OCI-LY1 (cell line): Measurements from ENCODE around the gene AGBL1.

Experiments
- H2AFZ ChIP-seq: fragments of 200-600 bp; sonication (generic), shearing (Covaris generic); 2 replicates; pipeline ENCODE4 v1.6.0; 2014; ENCODE audit warnings: antibody characterized with exemption, mild to moderate bottlenecking, low read length
- H3F3A ChIP-seq: fragments of 200-600 bp; sonication (generic), shearing (Covaris generic); 2 replicates; pipeline ENCODE4 v1.6.0; 2014; ENCODE audit warnings: mild to moderate bottlenecking, antibody characterized with exemption, low read length, moderate library complexity; ENCODE audit not compliant: insufficient read depth
- H3K27ac ChIP-seq: fragments of 200-600 bp; sonication (generic); 2 replicates; pipeline ENCODE4 v1.5.1; 2014; ENCODE audit warnings: low read length, mixed run types, mild to moderate bottlenecking, low read depth; ENCODE audit not compliant: poor library complexity, severe bottlenecking
- H3K27me3 ChIP-seq: fragments of 200-600 bp; sonication (generic); 2 replicates; pipeline ENCODE4 v1.6.0; 2014; ENCODE audit warnings: antibody characterized with exemption, mild to moderate bottlenecking, low read length, moderate library complexity; ENCODE audit not compliant: insufficient read depth
- H3K36me3 ChIP-seq: fragments of 200-600 bp; sonication (generic); 2 replicates; pipeline ENCODE4 v1.6.1; 2014; ENCODE audit warnings: mild to moderate bottlenecking, antibody characterized with exemption, low read length, moderate library complexity, mixed read lengths; ENCODE audit not compliant: insufficient read depth
- H3K4me1 ChIP-seq: fragments of 200-600 bp; sonication (generic); 2 replicates; pipeline ENCODE4 v1.5.1; 2014; ENCODE audit warnings: mild to moderate bottlenecking, low read length, moderate library complexity; ENCODE audit not compliant: insufficient read depth, severe bottlenecking
- H3K4me2 ChIP-seq: fragments of 200-600 bp; sonication (generic), shearing (Covaris generic); 2 replicates; pipeline ENCODE4 v1.6.1; 2014; ENCODE audit warnings: low read length
- H3K4me3 ChIP-seq: fragments of 200-600 bp; sonication (generic); 2 replicates; pipeline ENCODE4 v1.5.1; 2014; ENCODE audit warnings: low read length, low read depth, mild to moderate bottlenecking, mixed read lengths; ENCODE audit not compliant: poor library complexity, severe bottlenecking
- H3K79me2 ChIP-seq: fragments of 200-600 bp; shearing (Covaris generic); 2 replicates; pipeline ENCODE4 v1.6.1; 2016; ENCODE audit warnings: mixed run types, low read length, mixed read lengths; ENCODE audit not compliant: insufficient read depth
- H3K9ac ChIP-seq: fragments of 200-600 bp; sonication (generic), shearing (Covaris generic); 2 replicates; pipeline ENCODE4 v1.6.1; 2014; ENCODE audit warnings: mild to moderate bottlenecking, low read length, mixed read lengths
- H3K9me2 ChIP-seq: fragments of 200-600 bp; sonication (generic), shearing (Covaris generic); 2 replicates; pipeline ENCODE4 v1.6.1; 2014; ENCODE audit warnings: low read depth, mild to moderate bottlenecking, low read length, mixed read lengths
- H3K9me3 ChIP-seq: fragments of 200-600 bp; shearing (Covaris generic); 2 replicates; pipeline ENCODE4 v1.6.1; 2014; ENCODE audit warnings: low read length, mixed read lengths
- H4K20me1 ChIP-seq: fragments of 200-600 bp; sonication (generic), shearing (Covaris generic); 2 replicates; pipeline ENCODE4 v1.6.0; 2016; ENCODE audit warnings: mild to moderate bottlenecking, low read length; ENCODE audit not compliant: insufficient read depth
- CTCF ChIP-seq: fragments of 200-600 bp; sonication (generic), shearing (Covaris generic); IDR thresholded peaks from 2 replicates; pipeline ENCODE4 v1.5.1; 2017; ENCODE audit warnings: mild to moderate bottlenecking, antibody characterized with exemption, low read length, moderate library complexity, mixed read lengths
- EZH2 ChIP-seq: fragments of 200-600 bp; sonication (generic), shearing (Covaris generic); IDR thresholded peaks from 2 replicates; pipeline ENCODE4 v1.8.0; 2017; ENCODE audit warnings: borderline replicate concordance, mixed run types, mild to moderate bottlenecking, antibody characterized with exemption, low read length, moderate library complexity, mixed read lengths

Gene AGBL1

DNA sequence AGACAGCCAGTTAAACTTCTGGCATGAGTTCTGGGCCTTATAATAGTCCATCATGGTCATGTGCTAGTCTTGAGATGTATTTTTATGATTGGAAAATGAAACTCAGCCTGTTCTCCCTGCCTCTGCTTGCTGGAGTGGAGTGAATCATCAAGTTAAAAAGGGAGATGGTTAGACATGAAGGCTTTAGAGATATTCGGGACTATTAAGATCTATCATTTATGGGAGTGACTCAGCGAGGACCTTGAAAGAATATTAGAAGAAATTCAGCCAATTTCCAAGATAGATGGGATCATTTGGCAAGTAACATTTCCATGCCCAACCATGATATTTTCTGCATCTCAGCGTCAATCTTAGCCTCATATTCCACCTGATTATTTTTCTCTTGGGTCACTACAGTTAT, 79.8 kb downstream of the AGBL1 start:
- no peak overlapping the region for H3K4me2 ChIP-seq
- no peak overlapping the region for H3K27ac ChIP-seq
- H3K4me3 ChIP-seq: no peak overlapping the region
- no peaks in the 10 kb centered on the region for H3K9me3 ChIP-seq
- H3K79me2 ChIP-seq: no peaks in the 10 kb centered on the region
- H4K20me1 ChIP-seq: no peaks in the 10 kb centered on the region
- no peaks in the 10 kb centered on the region for H3K36me3 ChIP-seq
- no peak for TF ChIP-seq CTCF
- TF ChIP-seq EZH2: no peak
- no peaks in the 10 kb centered on the region; the same call in 1 of the 2 replicates for H3K27me3 ChIP-seq
- H3K4me1 ChIP-seq: no peaks in the 10 kb centered on the region
- H3K9me2 ChIP-seq: no peaks in the 10 kb centered on the region
- no peak overlapping the region for H3K9ac ChIP-seq
- H3F3A ChIP-seq: no peaks in the 10 kb centered on the region
- H2AFZ ChIP-seq: no peak overlapping the region

DNA sequence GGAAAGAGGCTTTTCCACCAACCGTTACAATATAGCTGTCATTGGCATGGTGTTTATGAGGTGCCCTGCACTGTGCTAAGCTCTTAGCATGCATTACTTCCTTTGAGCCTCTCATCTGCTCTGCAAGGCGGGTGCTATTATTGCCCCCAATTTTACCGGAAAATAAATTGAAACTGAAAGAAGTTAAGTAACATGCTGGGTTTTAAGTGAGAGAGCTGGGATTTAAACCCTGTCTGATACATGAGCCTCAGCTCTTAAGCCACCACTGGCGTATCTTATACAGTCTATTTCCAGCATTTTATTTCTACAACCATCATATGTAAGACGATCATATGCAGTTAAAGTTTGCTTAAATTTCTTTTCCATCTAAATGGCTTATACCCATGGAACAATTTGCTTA, 81.6 kb downstream of the AGBL1 start:
- H4K20me1 ChIP-seq: no peaks in the 10 kb centered on the region
- no peak for TF ChIP-seq CTCF
- TF ChIP-seq EZH2: no peak
- H3K9me3 ChIP-seq: no peaks in the 10 kb centered on the region
- no peak overlapping the region for H2AFZ ChIP-seq
- H3F3A ChIP-seq: no peaks in the 10 kb centered on the region
- no peaks in the 10 kb centered on the region for H3K36me3 ChIP-seq
- no peak overlapping the region for H3K4me3 ChIP-seq
- no peak overlapping the region for H3K9ac ChIP-seq
- no peaks in the 10 kb centered on the region for H3K9me2 ChIP-seq
- H3K4me1 ChIP-seq: no peaks in the 10 kb centered on the region
- H3K4me2 ChIP-seq: no peak overlapping the region
- no peaks in the 10 kb centered on the region for H3K79me2 ChIP-seq
- no peaks in the 10 kb centered on the region; the same call in 1 of the 2 replicates for H3K27me3 ChIP-seq
- H3K27ac ChIP-seq: no peak overlapping the region

DNA sequence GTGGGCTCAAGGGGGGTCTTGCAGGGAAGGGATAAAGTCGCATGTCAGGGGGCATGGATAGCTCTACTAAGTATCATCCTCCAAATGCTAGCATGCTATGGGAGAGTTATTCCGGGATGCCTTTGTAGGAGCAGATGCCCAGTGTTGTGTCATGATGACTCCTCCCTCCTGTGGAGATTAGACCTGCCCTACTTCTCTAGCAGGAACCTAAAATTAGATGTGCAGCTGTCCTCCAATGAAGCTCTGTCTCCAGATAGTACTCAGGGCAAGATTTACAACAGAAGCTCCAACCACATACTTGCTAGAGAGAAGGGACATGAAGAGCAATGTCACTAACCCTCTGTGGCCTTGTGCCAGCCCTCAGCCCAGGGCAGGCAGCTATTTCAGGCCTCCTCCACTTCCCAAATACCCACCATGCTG, 82.5 kb downstream of the AGBL1 start:
- Histone ChIP-seq H3K9me2 (no peaks in the 10 kb centered on the region), H3K9ac (no peak overlapping the region), H3K79me2 (no peaks in the 10 kb centered on the region), H3K27me3 (no peaks in the 10 kb centered on the region; the same call in 1 of the 2 replicates), H3K4me3 (no peak overlapping the region), H3K9me3 (no peaks in the 10 kb centered on the region), H3F3A (no peaks in the 10 kb centered on the region), H3K36me3 (no peaks in the 10 kb centered on the region), H4K20me1 (no peaks in the 10 kb centered on the region), H2AFZ (no peak overlapping the region), H3K27ac (no peak overlapping the region), H3K4me2 (no peak overlapping the region), H3K4me1 (no peaks in the 10 kb centered on the region)
- TF ChIP-seq EZH2: no peak
- no peak for TF ChIP-seq CTCF
